ENCODE data around the gene TUBG2.

DNA sequence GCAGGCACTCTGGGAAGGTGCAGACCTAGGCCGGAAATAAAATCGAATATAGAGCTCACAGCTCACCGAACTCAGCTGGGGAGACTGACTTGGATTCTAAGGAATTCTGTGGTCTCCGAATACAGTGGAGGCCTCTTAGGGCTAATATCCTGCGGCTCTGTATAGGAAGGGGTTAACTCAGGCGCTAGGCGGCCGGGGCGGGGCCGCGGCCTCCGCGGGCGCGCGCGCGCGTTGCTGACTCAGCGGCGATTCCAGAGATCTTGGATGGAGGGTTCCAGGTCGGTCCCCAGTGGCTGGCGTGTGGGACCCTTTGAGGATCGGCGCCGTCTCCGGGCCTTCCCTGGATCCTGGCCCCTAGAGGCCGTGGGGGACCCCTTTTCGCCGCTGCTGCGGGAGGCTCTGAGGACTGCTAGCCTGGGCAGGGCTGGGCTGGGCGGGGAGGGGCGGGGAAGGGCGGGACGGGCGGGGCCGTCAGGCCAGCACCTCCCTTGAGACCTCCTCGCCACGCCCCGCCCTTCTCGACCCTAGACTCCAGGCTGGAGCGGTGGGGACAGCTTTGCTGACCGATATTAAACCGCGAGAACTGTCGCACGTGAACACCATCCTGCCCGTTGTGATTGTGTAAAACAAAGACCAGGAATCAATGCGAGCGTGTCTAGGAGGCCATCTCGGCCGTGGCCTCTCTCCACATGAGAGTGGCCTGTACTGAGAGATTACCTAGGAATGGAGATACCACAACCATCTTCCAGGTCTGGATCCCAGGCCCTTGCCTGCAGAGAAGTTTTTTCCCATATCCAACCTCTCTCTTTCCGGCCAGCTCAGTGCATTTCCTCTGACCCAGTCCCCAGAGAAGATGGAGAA lies 19.1 kb downstream of the TUBG2 start:
- TF ChIP-seq, protein P1, sequence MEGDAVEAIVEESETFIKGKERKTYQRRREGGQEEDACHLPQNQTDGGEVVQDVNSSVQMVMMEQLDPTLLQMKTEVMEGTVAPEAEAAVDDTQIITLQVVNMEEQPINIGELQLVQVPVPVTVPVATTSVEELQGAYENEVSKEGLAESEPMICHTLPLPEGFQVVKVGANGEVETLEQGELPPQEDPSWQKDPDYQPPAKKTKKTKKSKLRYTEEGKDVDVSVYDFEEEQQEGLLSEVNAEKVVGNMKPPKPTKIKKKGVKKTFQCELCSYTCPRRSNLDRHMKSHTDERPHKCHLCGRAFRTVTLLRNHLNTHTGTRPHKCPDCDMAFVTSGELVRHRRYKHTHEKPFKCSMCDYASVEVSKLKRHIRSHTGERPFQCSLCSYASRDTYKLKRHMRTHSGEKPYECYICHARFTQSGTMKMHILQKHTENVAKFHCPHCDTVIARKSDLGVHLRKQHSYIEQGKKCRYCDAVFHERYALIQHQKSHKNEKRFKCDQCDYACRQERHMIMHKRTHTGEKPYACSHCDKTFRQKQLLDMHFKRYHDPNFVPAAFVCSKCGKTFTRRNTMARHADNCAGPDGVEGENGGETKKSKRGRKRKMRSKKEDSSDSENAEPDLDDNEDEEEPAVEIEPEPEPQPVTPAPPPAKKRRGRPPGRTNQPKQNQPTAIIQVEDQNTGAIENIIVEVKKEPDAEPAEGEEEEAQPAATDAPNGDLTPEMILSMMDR (IDR thresholded peaks at IDR 0.05) = no peak
- peak; percentile 15 to 61 for TF ChIP-seq POLR2A (IDR thresholded peaks at IDR 0.05)

Data from adrenal gland (tissue), 5 donors.